Measurements from ENCODE around the gene F2R.

GRCh38 chr5:76781775-76782174, 65.8 kb downstream of the F2R start:
- TF ChIP-seq CTCF (conservative IDR thresholded peaks at IDR 0.05) (no peak), EZH2 (IDR thresholded peaks at IDR 0.05; ENCODE audit: low read depth) (no peak)

Measured in PC-9 (cell line).